ENCODE results near the gene PLCG2.
"Not testable (repeated sequence)": the region's sequence is repeated elsewhere in the genome, so short reads cannot be mapped to it uniquely, and the experiment has no call there.

PLCG2 gene

DNA sequence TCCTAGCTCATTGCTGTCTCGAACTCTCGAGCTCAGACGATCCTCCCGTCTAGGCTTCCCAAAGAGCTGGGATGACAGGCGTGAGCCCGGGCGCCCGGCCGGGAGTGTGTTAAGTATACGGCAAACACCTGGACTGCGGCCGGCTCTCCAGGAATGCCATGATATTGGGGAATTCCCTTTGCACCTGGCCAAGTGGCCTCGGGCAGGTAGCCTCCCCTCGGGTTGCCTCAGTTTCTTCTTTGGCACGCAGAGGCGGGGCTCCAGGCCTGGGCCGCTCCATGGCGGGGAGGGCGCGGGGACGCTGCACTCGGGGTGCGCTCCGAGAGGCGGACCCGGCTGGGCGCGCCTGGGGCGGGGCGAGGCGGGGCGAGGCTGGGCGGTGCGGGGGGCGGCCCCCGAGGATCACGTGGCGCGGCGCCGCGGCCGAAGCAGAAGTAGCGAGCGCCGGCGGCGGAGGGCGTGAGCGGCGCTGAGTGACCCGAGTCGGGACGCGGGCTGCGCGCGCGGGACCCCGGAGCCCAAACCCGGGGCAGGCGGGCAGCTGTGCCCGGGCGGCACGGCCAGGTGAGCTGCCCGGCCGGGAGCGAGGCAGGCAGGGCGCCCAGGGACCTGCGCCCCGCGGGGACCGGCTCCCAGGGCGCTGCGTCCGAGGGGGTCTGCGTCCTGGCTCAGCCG lies at the start of gene PLCG2:
PLCG2 (plus strand) TSS at position 431 of the 675 bp plus-strand sequence. CDS start 6,699 bp downstream, outside the sequence.
- DNase-seq, result peak; percentile 73

DNA sequence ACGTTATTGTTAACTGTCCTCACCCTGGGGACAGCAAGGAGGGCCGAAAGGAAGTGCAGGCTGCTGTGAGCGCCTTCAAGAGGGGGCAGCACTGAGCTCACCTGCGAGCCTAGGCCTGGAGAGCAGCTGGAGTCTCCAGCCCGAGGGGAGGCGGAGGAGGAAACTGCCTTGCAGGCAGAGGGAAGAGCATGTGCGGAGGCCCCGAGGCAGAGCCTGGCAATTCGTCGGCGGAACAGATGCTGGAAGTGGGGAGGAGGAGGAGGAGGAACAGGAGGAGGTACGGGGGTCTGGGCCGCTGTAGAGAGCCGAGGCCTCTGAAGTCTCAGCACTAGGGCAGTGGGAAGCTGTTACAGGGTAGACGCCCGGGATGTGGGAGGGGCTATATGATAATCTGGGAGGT lies 49.6 kb upstream of the PLCG2 start:
- no peak for DNase-seq

DNA sequence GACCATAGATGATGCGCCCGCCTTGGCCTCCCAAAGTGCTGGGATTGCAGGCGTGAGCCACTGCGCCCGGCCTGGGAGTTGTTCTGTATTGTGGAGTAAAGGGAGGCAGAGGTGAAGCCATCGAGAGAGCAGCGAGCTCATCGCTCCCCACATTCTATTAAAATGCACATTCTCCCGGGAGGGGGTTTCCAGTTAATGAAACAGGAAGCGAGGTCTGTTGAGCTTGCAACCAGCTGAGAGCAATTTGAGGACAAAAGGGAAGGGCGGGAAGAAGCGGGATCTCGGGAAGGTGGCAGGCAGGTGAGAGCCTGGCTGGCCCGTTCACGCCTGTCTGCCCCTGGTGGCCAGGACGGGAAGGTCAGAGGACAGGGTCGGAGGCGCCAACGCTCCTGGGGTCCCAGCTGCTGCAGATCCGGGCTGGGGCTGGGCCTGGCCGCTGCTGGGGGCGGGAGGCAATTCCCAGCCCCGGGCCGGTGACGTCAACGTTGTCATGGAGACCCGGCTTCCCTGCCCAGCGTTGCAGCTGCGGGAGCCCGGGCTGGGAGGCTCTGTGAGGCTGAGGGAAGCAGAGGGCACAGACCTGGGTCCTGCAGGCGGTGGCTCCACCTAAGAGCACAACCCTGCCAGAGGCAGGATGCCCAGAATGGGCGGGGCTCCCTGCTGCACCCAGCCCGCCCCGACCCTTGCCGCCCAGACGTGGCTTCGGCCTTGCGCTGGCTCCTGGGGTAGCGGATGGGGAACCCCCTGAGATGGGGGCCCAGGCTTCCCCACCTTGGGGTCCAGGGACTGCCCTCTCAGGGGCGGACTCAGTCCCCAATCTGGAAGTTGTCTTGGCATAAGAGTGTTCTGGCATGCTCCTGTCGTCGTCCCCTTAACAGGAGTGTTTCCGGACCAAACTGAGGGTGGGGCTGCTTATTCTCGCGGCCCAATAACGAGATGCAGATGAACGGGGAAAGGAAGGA lies 48.7 kb upstream of the PLCG2 start:
- DNase-seq, result peak; percentile 71

DNA sequence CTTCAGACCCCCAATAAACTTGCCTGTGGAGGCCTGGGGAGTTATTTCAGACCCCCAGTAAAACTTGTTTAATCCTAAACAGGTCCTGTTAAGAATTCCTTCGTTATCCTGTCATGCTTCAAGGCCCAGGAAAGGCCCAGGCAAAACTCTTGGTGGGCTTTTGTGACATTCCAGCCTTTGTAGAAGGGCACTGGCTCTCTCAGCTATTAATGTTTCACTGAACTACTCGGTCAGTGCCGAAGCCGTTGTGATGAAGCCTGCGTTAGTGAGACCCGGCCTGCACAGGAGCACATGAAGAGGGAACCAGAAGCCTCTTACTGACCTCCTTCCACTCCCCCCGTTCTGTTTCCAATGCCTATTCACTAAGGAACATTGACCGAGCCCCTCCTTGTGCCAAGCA lies 47.4 kb upstream of the PLCG2 start:
- DNase-seq, result no peak

DNA sequence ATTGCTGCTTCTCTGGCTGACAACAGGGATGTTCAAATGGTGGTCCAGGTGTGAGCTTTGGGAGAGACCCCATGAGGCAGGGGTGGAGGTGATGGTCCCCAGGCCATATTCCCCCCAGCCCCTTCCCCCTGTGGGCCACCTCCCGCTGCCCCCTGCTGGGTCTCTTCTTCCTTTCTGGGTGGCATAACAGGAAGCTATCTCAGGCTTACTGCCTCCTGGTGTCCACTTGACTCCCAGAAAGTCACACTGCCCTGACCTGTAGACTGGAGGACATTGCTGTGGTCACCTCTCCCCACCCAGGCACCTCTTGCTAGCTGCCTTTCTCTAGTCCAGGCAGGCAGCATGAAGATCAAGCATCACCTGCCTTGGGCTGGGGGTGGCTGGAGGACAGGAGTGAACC lies 46.4 kb upstream of the PLCG2 start:
- DNase-seq, result no peak

GRCh38 chr16:81733295-81733694 lies 45.8 kb upstream of the PLCG2 start:
- DNase-seq, result no peak

DNA sequence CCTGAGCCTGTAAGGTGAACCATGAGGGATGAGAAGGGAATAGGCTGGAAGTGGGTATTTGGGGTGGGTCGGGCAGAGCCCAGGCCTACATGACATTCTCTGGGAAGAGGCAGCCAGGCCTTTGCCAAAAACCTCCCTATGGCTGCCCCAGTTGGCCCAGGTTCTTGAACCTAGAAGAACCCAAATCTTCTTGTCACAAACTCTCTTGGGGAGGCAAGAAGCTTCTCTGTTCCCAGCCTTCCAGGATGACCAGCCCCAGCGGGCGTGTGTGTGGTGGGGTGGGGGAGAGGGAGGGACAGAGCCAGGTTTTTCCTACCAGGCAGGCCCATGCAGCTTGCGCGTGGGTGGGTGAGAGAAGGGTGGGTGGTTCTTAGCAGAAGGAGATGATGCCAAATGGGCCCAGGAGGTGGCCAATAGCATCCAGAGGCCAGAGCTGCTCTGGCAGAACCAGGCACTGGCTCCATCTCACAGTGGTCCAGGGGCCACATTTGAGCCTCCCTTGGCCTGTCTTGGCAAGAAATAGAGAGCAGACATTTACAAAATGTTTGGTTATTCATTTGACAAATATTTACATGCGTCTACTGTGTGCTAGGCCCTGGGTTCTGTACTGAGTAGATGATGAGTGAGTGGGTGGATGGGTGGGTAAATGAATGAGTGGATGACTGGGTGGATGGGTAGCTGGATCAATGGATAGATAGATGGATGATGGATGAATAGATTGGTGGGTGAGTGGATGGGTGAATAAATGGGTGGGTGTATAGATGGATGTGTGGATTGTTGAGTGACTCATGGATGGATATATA lies 44.3 kb upstream of the PLCG2 start:
- DNase-seq, result no peak

DNA sequence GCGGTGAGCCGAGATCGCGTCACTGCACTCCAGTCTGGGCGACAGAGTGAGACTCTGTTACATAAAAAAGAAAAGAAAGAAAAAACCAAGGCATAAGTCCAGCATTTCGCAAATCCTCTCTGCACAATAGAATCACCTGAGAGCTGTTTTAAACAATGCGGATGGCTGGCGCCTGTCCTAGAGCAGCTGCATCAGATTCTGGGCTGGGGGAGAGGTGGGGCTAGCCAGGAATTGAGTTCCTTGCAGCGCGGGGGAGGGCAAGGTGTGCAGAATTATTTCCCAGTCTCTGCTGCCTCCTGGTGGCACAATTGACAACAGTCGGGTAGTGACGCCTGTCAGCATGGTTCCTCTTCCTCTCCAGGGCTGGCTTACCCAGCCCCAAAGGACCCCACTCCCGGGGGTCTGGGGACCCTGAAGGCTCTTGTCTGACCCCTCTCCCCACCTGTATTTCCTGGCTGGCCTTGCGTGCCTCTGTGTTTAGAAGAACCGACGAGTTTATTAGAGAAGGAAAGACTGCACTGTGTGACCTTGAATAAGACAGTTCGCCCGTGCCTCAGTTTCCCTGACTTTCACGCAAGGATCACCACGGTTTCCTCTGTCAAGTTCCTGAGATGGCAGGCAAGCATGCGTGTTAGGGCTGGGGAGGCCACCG lies 41.1 kb upstream of the PLCG2 start:
- DNase-seq, result peak; percentile 88

DNA sequence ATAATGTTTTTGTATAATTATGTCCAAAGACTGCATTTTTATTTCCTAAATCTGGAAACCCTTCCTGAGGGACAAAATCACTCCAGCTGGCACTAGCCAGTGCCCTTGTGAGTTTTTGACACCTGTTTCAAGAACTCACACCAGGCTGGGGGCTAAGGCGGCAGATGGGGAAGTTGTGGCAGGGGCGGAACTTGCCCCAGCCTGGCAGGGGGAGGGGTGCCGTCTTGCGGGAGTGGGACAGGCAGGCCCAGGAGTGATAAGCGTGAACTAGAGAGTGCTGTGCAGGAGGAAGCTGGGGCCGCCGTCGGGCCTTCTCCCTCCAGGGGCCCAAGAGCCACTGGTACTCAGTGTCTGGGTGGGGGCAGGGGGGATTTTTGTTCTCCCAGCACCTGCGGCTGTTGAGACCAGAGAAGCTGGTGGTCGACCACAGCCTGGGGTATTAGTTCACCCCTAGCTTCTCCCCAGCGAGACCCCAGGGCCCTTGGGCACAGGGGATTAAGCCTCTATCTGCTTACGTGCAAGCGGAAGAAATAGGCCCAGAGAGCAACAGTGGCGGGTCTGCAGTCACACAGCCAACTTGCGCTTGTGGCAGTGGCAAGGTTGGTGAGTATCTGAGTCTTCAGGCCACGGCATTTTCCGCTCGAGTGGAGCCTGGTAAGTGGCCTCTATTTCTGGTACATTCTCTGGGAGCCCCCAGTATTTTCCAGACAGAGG lies 40.2 kb upstream of the PLCG2 start:
- peak; percentile 24 for DNase-seq

DNA sequence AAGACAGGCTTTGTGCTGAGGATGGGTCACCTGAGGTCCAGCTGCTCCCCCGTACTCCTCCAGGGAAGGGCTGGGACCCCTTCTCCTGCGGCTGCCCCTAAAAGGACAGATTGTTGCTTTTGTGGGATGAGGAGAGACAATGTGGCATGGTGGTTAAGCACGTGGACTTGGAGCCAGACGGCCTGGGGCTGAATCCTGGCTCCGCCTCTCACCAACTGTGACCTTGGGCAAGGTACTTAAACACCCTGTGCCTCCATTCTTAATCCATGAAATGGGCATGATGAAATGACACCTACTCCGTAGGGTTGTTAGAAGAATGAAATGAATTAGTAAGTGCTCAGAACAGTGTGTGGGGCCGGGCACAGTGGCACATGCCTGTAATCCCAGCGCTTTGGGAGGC lies 39.6 kb upstream of the PLCG2 start:
- no peak for DNase-seq

DNA sequence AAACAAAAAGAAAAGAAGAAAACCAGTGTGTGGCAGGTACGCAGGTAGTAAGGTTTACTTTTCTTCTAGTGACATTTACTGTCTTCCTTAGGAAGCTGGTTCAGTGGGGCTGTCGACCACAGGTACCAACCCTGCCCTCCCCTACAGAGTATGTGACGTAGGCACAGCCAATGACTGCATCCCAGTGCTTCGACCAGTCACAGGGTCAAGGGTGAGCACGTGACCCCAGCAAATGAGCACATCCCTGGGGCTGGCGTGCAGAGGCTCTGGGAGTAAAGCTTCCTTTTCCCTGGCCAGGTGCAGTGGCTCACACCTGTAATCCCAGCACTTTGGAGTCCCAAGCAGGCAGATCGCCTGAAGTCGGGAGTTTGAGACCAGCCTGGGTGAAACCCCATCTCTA lies 38.9 kb upstream of the PLCG2 start:
- DNase-seq, result no peak

- not testable (repeated sequence) for DNase-seq
Observed at GRCh38 chr16:81741430-81741770, 37.7 kb upstream of the PLCG2 start.

DNA sequence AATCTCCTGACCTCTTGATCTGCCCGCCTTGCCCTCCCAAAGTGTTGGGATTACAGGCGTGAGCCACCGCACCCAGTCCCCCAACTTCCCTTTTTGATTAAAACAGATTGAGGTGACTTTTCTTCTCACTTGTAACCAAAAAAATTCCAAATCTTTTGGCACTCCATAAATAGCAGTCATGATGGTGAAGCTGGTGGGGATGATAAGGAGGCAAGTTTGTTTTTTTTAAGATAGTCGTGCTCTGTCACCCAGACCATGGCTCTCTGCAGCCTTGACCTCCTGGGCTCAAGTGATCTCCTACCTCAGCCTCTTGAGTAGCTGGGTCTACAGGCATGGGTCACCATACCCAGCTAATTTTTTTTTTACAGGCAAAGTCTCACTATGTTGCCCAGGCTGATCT lies 34.7 kb upstream of the PLCG2 start:
- no peak for DNase-seq

GRCh38 chr16:81744911-81745310 lies 34.2 kb upstream of the PLCG2 start:
- DNase-seq, result no peak

- DNase-seq, result peak; percentile 82
Observed at GRCh38 chr16:81745704-81746558, 33.2 kb upstream of the PLCG2 start.

- no peak for DNase-seq
Observed at GRCh38 chr16:81746566-81746965, 32.5 kb upstream of the PLCG2 start.

- no peak for DNase-seq
Observed at GRCh38 chr16:81748476-81749198, 30.5 kb upstream of the PLCG2 start.

DNA sequence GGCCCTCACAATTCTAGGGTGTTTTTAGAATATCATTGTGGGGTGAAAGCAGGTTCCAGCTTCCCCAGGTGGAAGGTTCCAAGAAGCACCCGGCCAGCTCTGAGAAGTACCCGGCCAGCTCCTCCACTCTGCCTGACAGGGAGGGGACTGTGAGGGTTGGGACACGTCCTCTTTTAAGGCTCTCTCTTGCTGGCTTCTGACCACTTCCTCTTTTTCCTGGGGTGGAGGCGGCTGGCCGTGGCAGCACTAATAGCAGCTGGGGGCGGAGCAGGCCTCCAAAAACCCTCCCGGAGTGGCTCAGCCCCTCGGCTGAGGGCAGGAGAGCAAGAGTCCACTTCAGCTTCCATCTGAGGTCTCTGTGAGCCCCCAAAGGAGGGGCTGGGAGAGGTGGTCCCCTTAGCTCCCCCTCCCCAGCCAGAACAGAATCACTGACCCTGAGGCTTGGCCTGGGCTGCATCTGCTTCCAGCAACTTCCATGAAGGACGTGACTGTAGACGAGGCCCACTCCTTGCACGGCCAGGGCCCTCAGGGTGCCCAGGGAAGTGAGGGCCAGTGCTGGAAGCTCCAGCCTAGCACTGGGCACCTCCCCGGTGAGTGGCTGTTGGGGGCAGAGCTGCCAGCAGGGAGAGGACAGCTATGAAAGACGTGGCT lies 26.7 kb upstream of the PLCG2 start:
- peak; percentile 37 for DNase-seq

DNA sequence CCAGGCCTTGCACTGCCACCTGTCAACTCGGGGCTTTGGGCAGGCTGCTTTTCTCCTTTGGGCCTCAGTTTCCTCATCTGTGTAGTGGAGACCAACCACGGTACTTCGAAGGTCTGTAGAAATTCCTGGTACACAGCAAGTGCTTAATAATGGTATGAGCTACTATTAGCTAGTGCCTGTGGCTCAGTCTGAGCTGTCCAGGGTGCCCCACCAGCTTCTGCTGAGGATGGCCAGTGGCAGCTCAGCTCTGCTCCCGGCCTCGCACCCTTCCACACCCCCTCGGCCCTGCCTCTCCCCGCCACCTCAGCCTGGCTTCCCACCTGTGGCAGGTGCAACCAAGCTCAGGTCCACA lies 26.2 kb upstream of the PLCG2 start:
- DNase-seq, result no peak

GRCh38 chr16:81754858-81755257 lies 24.2 kb upstream of the PLCG2 start:
- DNase-seq, result no peak

All from CD4-positive, alpha-beta T cell treated with Interleukin-10 for 1 hour (primary cell).